Measurements from ENCODE around the gene JPT1.

The JPT1 gene

GRCh38 chr17:75091855-75092327 lies 62.4 kb downstream of the JPT1 start:
- no peak overlapping the region for H3K4me3 ChIP-seq (ENCODE audit: low read depth, low read length)
- no peak for TF ChIP-seq CTCF (IDR thresholded peaks at IDR 0.05; ENCODE audit: borderline replicate concordance, insufficient read depth, low read depth, low read length)

- H3K4me3 ChIP-seq (ENCODE audit: low read depth, low read length): no peak overlapping the region
Observed at GRCh38 chr17:75090871-75091854, 63.1 kb downstream of the JPT1 start.

GRCh38 chr17:75088465-75089417 lies 65.6 kb downstream of the JPT1 start:
- no peak for TF ChIP-seq CTCF (IDR thresholded peaks at IDR 0.05; ENCODE audit: borderline replicate concordance, insufficient read depth, low read depth, low read length)
- no peak overlapping the region for H3K4me3 ChIP-seq (ENCODE audit: low read depth, low read length)

More at GRCh38 chr17:75090871-75091854, 63.1 kb downstream of the JPT1 start:
- TF ChIP-seq CTCF (IDR thresholded peaks at IDR 0.05; ENCODE audit: borderline replicate concordance, insufficient read depth, low read depth, low read length): no peak

- H3K4me3 ChIP-seq (ENCODE audit: low read depth, low read length): peak within 1 kb of the TSS; percentile 45
Observed at GRCh38 chr17:75087558-75088453, 66.5 kb downstream of the JPT1 start, which contains the start of gene SLC16A5. SLC16A5 (plus strand) TSS chr17:75087954; CDS start chr17:75093637, 5,683 bp downstream.

GRCh38 chr17:75087182-75087557 lies 67.1 kb downstream of the JPT1 start:
- H3K4me3 ChIP-seq (ENCODE audit: low read depth, low read length): peak overlapping the region; percentile 45

More at GRCh38 chr17:75087558-75088453, 66.5 kb downstream of the JPT1 start, which contains the start of gene SLC16A5:
- TF ChIP-seq CTCF (IDR thresholded peaks at IDR 0.05; ENCODE audit: borderline replicate concordance, insufficient read depth, low read depth, low read length): no peak

More at GRCh38 chr17:75087182-75087557, 67.1 kb downstream of the JPT1 start:
- no peak for TF ChIP-seq CTCF (IDR thresholded peaks at IDR 0.05; ENCODE audit: borderline replicate concordance, insufficient read depth, low read depth, low read length)

Data from GM12875 (cell line).